Bronchial epithelial cell (primary cell): ENCODE measurements around the gene CEACAM19. TPM values are rescaled to one million over a fixed set of nuclear protein-coding genes. Genes with fewer than 3 reads are reported as not detected.

Source experiments
- DNase-seq: peaks from one replicate; pipeline ENCODE4 v3.0.0-alpha.2; 2010; ENCODE audit warnings: low read depth
- FAIRE-seq: peaks from 2 replicates; lab custom pipeline; 2011; peaks lifted over from hg19 to GRCh38; lab: Jason Lieb, UNC
- H3K27me3 ChIP-seq: 2 replicates; pipeline ENCODE4 v1.5.1; 2011; ENCODE audit warnings: low read length; ENCODE audit not compliant: control insufficient read depth, insufficient read depth
- H3K36me3 ChIP-seq: 2 replicates; pipeline ENCODE4 v1.5.1; 2011; ENCODE audit warnings: low read length; ENCODE audit not compliant: control insufficient read depth, insufficient read depth
- H3K4me3 ChIP-seq: 2 replicates; pipeline ENCODE4 v1.5.1; 2011; ENCODE audit warnings: mild to moderate bottlenecking, low read depth, low read length, control low read depth
- total RNA-seq: library from RNA; depleted of rRNA; stranded (reverse); fragments of >200 nt; gene quantifications from 2 replicates; pipeline ENCODE4 v1.2.1, GENCODE V29; 2014
- TF ChIP-seq, protein P1 (sequence below): IDR thresholded peaks from 2 replicates; pipeline ENCODE4 v1.5.1; 2011; ENCODE audit warnings: mild to moderate bottlenecking, moderate library complexity, low read length, control low read depth, inconsistent platforms; ENCODE audit not compliant: insufficient read depth, severe bottlenecking

The CEACAM19 gene
- total RNA-seq, 1 donor from 2014 or later, result 0.53 TPM

DNA sequence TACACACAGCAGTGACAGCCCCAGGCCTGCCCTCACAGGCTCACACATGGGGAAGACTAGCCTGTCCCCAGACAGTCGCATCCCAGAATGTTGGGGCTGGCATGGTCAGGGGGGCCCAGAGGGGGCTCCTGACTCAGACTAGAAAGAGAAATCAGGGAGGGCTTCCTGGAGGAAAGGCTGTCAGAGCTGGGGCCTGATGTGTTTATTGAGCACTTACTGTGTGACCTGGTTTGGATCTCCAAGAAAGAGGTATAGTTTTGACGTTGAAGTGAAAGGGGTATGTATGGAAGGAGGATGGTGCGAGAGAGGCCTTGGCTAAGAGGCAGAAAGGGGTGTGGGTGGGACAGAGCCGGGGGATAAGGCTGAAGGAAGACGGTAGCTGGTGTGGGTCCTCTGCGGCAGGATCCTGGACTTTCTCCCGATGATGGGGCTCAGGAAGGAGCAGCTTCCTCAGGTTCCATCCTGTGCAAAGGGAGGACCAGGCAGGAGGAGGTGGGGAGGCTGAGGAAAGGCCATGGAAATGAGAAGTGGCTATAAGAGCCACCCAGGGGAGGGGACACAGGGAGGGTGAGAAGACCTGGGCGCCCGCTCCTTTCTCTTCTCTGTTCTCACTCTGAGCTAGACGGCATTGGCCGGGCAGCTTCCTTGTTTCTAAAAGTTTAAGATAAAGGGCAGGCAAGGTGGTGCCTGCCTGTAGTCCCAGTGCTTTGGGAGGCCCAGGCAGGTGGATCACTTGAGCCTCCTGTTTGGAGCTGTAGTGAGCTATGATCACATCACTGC is 61.1 kb downstream of the CEACAM19 start:
- H3K27me3 ChIP-seq, result no peaks in the 10 kb centered on the region
- DNase-seq (no peak), FAIRE-seq (peak; percentile 28)
- no peaks in the 10 kb centered on the region for H3K36me3 ChIP-seq
- TF ChIP-seq, protein P1, sequence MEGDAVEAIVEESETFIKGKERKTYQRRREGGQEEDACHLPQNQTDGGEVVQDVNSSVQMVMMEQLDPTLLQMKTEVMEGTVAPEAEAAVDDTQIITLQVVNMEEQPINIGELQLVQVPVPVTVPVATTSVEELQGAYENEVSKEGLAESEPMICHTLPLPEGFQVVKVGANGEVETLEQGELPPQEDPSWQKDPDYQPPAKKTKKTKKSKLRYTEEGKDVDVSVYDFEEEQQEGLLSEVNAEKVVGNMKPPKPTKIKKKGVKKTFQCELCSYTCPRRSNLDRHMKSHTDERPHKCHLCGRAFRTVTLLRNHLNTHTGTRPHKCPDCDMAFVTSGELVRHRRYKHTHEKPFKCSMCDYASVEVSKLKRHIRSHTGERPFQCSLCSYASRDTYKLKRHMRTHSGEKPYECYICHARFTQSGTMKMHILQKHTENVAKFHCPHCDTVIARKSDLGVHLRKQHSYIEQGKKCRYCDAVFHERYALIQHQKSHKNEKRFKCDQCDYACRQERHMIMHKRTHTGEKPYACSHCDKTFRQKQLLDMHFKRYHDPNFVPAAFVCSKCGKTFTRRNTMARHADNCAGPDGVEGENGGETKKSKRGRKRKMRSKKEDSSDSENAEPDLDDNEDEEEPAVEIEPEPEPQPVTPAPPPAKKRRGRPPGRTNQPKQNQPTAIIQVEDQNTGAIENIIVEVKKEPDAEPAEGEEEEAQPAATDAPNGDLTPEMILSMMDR, result no peak
- H3K4me3 ChIP-seq, result no peak overlapping the region

Other genes starting within 250 kb of the CEACAM19 start
- gene ZNF229, start 223.0 kb upstream of the CEACAM19 start, total RNA-seq, result 10.8 and 19.5 TPM in 2 replicates
- 3.3 and 11.1 TPM in 2 replicates for gene ZNF180, start 171.0 kb upstream of the CEACAM19 start, total RNA-seq
- not detected in 2 replicates for gene CEACAM20, start 141.8 kb upstream of the CEACAM19 start, total RNA-seq
- gene IGSF23, start 57.9 kb upstream of the CEACAM19 start, total RNA-seq, result not detected in 2 replicates
- 84.6 and 102 TPM in 2 replicates for gene PVR, start 27.6 kb upstream of the CEACAM19 start, total RNA-seq
- gene CEACAM16, start 27.7 kb downstream of the CEACAM19 start, total RNA-seq, result not detected in 2 replicates
- 2.1 and 4.7 TPM in 2 replicates for gene BCL3, start 77.2 kb downstream of the CEACAM19 start, total RNA-seq
- 65.0 and 73.7 TPM in 2 replicates for gene CBLC, start 106.4 kb downstream of the CEACAM19 start, total RNA-seq
- 16.6 and 35.8 TPM in 2 replicates for gene BCAM, start 137.6 kb downstream of the CEACAM19 start, total RNA-seq
- gene NECTIN2, start 174.8 kb downstream of the CEACAM19 start, total RNA-seq, result 30.3 and 66.6 TPM in 2 replicates
- 47.6 and 82.9 TPM in 2 replicates for gene TOMM40, start 219.8 kb downstream of the CEACAM19 start, total RNA-seq
- 14.0 and 19.2 TPM in 2 replicates for gene APOE, start 234.3 kb downstream of the CEACAM19 start, total RNA-seq
- gene APOC1, start 243.1 kb downstream of the CEACAM19 start, total RNA-seq, result 0.26 and 0.79 TPM in 2 replicates